ENCODE measurements around the gene GABPB1. TPM values are rescaled to one million over a fixed set of nuclear protein-coding genes. Genes with fewer than 3 reads are reported as not detected.
A peak's percentile ranks its signal among the peaks of the same experiment; 100 is the strongest.

GABPB1 gene
- polyA plus RNA-seq, 3 donors: 12.9 to 15.1 (median 14.9) TPM

DNA sequence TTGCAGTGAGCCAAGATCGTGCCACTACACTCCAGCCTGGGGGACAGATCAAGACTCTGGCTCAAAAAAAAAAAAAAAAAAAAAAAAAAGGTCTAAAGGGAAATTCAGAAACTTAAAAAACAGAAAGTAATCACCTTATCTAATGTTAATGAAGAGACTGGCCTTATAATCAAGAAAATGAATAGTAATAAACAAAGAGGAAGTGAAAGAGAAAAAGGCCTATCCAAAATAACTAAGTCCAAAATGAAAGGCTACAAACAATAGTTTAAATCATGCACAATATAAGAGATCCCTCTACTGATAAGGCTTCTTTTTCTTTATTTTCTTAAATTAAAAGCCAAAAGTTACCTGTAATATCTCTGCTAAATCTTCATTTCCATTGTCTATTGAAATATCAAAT lies 52.4 kb downstream of the GABPB1 start:
- peaks cover 28 to 77% of the 10 kb centered on the region in 2 donors for H3K36me3 ChIP-seq (replicated peaks in 1 of 2; ENCODE audit: control insufficient read depth in 1 of 2, insufficient read depth in 2 of 2, low read length in 2 of 2)
- no peaks in the 10 kb centered on the region for H3K79me2 ChIP-seq (ENCODE audit: insufficient read depth, low read length)
- H3K27me3 ChIP-seq (ENCODE audit: control insufficient read depth in 2 of 2, insufficient read depth in 2 of 2, low read length in 2 of 2): no peaks in the 10 kb centered on the region
- no peak overlapping the region for H3K4me3 ChIP-seq (replicated peaks in 1 of 3; ENCODE audit: low read depth in 2 of 3, low read length in 3 of 3)
- no peak overlapping the region for H3K4me3 Mint-ChIP-seq
- H3K27ac Mint-ChIP-seq: peak overlapping the region in 3 of 7 donors; percentile 31 to 64 (median 37)
- peaks cover 0 to 7% of the 10 kb centered on the region in 2 donors for H3K4me1 ChIP-seq (ENCODE audit: control insufficient read depth in 1 of 2, insufficient read depth in 2 of 2, low read length in 2 of 2)
- TF ChIP-seq, protein P1, sequence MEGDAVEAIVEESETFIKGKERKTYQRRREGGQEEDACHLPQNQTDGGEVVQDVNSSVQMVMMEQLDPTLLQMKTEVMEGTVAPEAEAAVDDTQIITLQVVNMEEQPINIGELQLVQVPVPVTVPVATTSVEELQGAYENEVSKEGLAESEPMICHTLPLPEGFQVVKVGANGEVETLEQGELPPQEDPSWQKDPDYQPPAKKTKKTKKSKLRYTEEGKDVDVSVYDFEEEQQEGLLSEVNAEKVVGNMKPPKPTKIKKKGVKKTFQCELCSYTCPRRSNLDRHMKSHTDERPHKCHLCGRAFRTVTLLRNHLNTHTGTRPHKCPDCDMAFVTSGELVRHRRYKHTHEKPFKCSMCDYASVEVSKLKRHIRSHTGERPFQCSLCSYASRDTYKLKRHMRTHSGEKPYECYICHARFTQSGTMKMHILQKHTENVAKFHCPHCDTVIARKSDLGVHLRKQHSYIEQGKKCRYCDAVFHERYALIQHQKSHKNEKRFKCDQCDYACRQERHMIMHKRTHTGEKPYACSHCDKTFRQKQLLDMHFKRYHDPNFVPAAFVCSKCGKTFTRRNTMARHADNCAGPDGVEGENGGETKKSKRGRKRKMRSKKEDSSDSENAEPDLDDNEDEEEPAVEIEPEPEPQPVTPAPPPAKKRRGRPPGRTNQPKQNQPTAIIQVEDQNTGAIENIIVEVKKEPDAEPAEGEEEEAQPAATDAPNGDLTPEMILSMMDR (IDR thresholded peaks at IDR 0.05): no peak
- H3K9me3 Mint-ChIP-seq: peaks cover 0 to 4% (median 2%) of the 10 kb centered on the region in 7 donors
- H3K27ac ChIP-seq (ENCODE audit: low read depth in 1 of 2, low read length in 2 of 2): no peak overlapping the region
- no peaks in the 10 kb centered on the region for H4K20me1 ChIP-seq (ENCODE audit: insufficient read depth, low read length)
- no peak overlapping the region for H3K9ac ChIP-seq (ENCODE audit: insufficient read depth, low read length, poor library complexity, severe bottlenecking)
- no CpG with 5 or more reads among the region's 1 CpG for WGBS (ENCODE audit: insufficient coverage)
- no peaks in the 10 kb centered on the region for H3K9me3 ChIP-seq (replicated peaks in 1 of 2; ENCODE audit: control insufficient read depth in 1 of 2, insufficient read depth in 1 of 2, low read length in 2 of 2)
- peaks cover 6% of the 10 kb centered on the region for H3K4me1 Mint-ChIP-seq
- DNase-seq: no peak
- peaks cover 53 to 75% of the 10 kb centered on the region in 2 donors for H3K36me3 Mint-ChIP-seq
- intact Hi-C loops (cut with micrococcal nuclease): loop anchor here in 1 of 2 donors (10.0 kb wide), 1 partner anchor 118 kb away; the partner anchor contains the start of gene SLC27A2
- no peak overlapping the region for H2AFZ ChIP-seq (ENCODE audit: insufficient read depth, low read depth, low read length, poor library complexity, severe bottlenecking)
- H3K27me3 Mint-ChIP-seq (ENCODE audit: low read depth in 3 of 3): peaks cover 0 to 2% (median 0%) of the 10 kb centered on the region in 3 donors
- H3K4me2 ChIP-seq (replicated peaks; ENCODE audit: extremely low read depth, low read length, poor library complexity, severe bottlenecking): no peak overlapping the region

- H3K9me3 ChIP-seq (replicated peaks in 1 of 2; ENCODE audit: control insufficient read depth in 1 of 2, insufficient read depth in 1 of 2, low read length in 2 of 2): no peaks in the 10 kb centered on the region
- Mint-ChIP-seq H3K27me3 (ENCODE audit: low read depth in 3 of 3) (peaks cover 0 to 2% (median 0%) of the 10 kb centered on the region in 3 donors), H3K4me3 (no peak overlapping the region), H3K27ac (peak overlapping the region in 1 of 7 donors; percentile 25), H3K9me3 (no peaks in the 10 kb centered on the region), H3K4me1 (peaks cover 6% of the 10 kb centered on the region), H3K36me3 (peaks cover 57 to 79% of the 10 kb centered on the region in 2 donors)
- H3K4me2 ChIP-seq (replicated peaks; ENCODE audit: extremely low read depth, low read length, poor library complexity, severe bottlenecking): no peak overlapping the region
- H3K27ac ChIP-seq (ENCODE audit: low read depth in 1 of 2, low read length in 2 of 2): no peak overlapping the region
- DNase-seq: no peak
- no peaks in the 10 kb centered on the region for H3K27me3 ChIP-seq (ENCODE audit: control insufficient read depth in 2 of 2, insufficient read depth in 2 of 2, low read length in 2 of 2)
- no peak overlapping the region for H2AFZ ChIP-seq (ENCODE audit: insufficient read depth, low read depth, low read length, poor library complexity, severe bottlenecking)
- TF ChIP-seq, protein P1 (IDR thresholded peaks at IDR 0.05): no peak
- H4K20me1 ChIP-seq (ENCODE audit: insufficient read depth, low read length): no peaks in the 10 kb centered on the region
- H3K4me3 ChIP-seq (replicated peaks in 1 of 3; ENCODE audit: low read depth in 2 of 3, low read length in 3 of 3): no peak overlapping the region
- intact Hi-C loops (cut with micrococcal nuclease): no loop called here
- H3K36me3 ChIP-seq (replicated peaks in 1 of 2; ENCODE audit: control insufficient read depth in 1 of 2, insufficient read depth in 2 of 2, low read length in 2 of 2): peaks cover 30 to 81% of the 10 kb centered on the region in 2 donors
- no peak overlapping the region for H3K9ac ChIP-seq (ENCODE audit: insufficient read depth, low read length, poor library complexity, severe bottlenecking)
- H3K4me1 ChIP-seq (ENCODE audit: control insufficient read depth in 1 of 2, insufficient read depth in 2 of 2, low read length in 2 of 2): peaks cover 0 to 7% of the 10 kb centered on the region in 2 donors
- WGBS (ENCODE audit: insufficient coverage): no CpG with 5 or more reads among the region's 2 CpGs
- no peaks in the 10 kb centered on the region for H3K79me2 ChIP-seq (ENCODE audit: insufficient read depth, low read length)
These were observed 56.7 kb downstream of the GABPB1 start for GRCh38 chr15:50298340-50298739.
